Measurements from ENCODE around the gene ANO9. TPM values are rescaled to one million over a fixed set of nuclear protein-coding genes. Genes with fewer than 3 reads are reported as not detected.

ANO9 gene
- total and polyA plus RNA-seq, 8 donors, result 4.0 to 28.0 (median 8.0) TPM

GRCh38 chr11:489610-490185 is 47.9 kb upstream of the ANO9 start:
- Histone ChIP-seq H3K36me3 (peaks cover 0 to 66% of the 10 kb centered on the region in 2 donors), H3K4me3 (no peak overlapping the region), H3K9me3 (no peaks in the 10 kb centered on the region), H3K4me1 (no peaks in the 10 kb centered on the region), H3K27me3 (no peaks in the 10 kb centered on the region), H3K27ac (no peak overlapping the region)
- TF ChIP-seq CTCF (IDR thresholded peaks at IDR 0.05), result no peak
- ATAC-seq (no peak), DNase-seq (peak in 1 of 4 donors; percentile 74)
- intact Hi-C loops (cut with DNase I), result no loop called here

GRCh38 chr11:488992-489391 is 47.2 kb upstream of the ANO9 start:
- ATAC-seq (no peak), DNase-seq (peak in 1 of 4 donors; percentile 79)
- H3K36me3 ChIP-seq, result peaks cover 0 to 59% of the 10 kb centered on the region in 2 donors
- no peaks in the 10 kb centered on the region for H3K9me3 ChIP-seq
- H3K27me3 ChIP-seq, result no peaks in the 10 kb centered on the region
- H3K27ac ChIP-seq, result no peak overlapping the region
- intact Hi-C loops (cut with DNase I), result no loop called here
- TF ChIP-seq CTCF (IDR thresholded peaks at IDR 0.05), result no peak
- H3K4me3 ChIP-seq, result no peak overlapping the region
- no peaks in the 10 kb centered on the region for H3K4me1 ChIP-seq

GRCh38 chr11:488579-488978 is 46.8 kb upstream of the ANO9 start:
- H3K4me3 ChIP-seq, result no peak overlapping the region
- H3K36me3 ChIP-seq, result peaks cover 0 to 55% of the 10 kb centered on the region in 2 donors
- no peak overlapping the region for H3K27ac ChIP-seq
- H3K9me3 ChIP-seq, result no peaks in the 10 kb centered on the region
- H3K27me3 ChIP-seq, result no peaks in the 10 kb centered on the region
- no peak for TF ChIP-seq CTCF (IDR thresholded peaks at IDR 0.05)
- peak in 1 of 4 donors; percentile 79 for DNase-seq
- intact Hi-C loops (cut with DNase I), result no loop called here
- no peaks in the 10 kb centered on the region for H3K4me1 ChIP-seq
- ATAC-seq, result no peak

GRCh38 chr11:488062-488461 is 46.3 kb upstream of the ANO9 start:
- Histone ChIP-seq H3K27ac (no peak overlapping the region), H3K9me3 (no peaks in the 10 kb centered on the region), H3K4me1 (no peaks in the 10 kb centered on the region), H3K27me3 (no peaks in the 10 kb centered on the region), H3K4me3 (no peak overlapping the region), H3K36me3 (peaks cover 0 to 50% of the 10 kb centered on the region in 2 donors)
- intact Hi-C loops (cut with DNase I), result no loop called here
- no peak for TF ChIP-seq CTCF (IDR thresholded peaks at IDR 0.05)
- ATAC-seq (no peak), DNase-seq (peak in 1 of 4 donors; percentile 70)

GRCh38 chr11:487571-488021 is 45.8 kb upstream of the ANO9 start:
- intact Hi-C loops (cut with DNase I), result no loop called here

More at GRCh38 chr11:487571-488021, 45.8 kb upstream of the ANO9 start:
- Histone ChIP-seq H3K27ac (no peak overlapping the region), H3K36me3 (peaks cover 0 to 45% of the 10 kb centered on the region in 2 donors), H3K4me1 (no peaks in the 10 kb centered on the region), H3K27me3 (no peaks in the 10 kb centered on the region), H3K4me3 (no peak overlapping the region), H3K9me3 (no peaks in the 10 kb centered on the region)
- DNase-seq (no peak), ATAC-seq (no peak)
- no peak for TF ChIP-seq CTCF (IDR thresholded peaks at IDR 0.05)

All from left lung (tissue), 10 donors.